Activated CD4-positive, alpha-beta memory T cell treated with anti-CD3 and anti-CD28 coated beads, Interleukin-2, amount 10 ng/mL, durations not matched to agents 7 days and 5 days (primary cell): ENCODE results near the gene CDK2. TPM values are rescaled to one million over a fixed set of nuclear protein-coding genes. Genes with fewer than 3 reads are reported as not detected.
"Not testable (repeated sequence)": the region's sequence is repeated elsewhere in the genome, so short reads cannot be mapped to it uniquely, and the experiment has no call there.

Experiments used
- CTCF ChIA-PET: fragments of 350-600 bp; sonication (Branson Sonifier 250); formaldehyde crosslinking; loops from one replicate; lab custom pipeline; 2021; ENCODE audit warnings: antibody characterized with exemption, inconsistent platforms; lab: Charles Lee
- POLR2A ChIA-PET: fragments of 350-600 bp; sonication (Branson Sonifier 250); formaldehyde crosslinking; loops from one replicate; lab custom pipeline; 2021; ENCODE audit warnings: antibody characterized with exemption; lab: Charles Lee
- DNase-seq: peaks from one replicate; pipeline ENCODE4 v3.0.0-alpha.2; 2020
- H3K27ac Mint-ChIP-seq: one replicate; pipeline ENCODE4 v1.8.0; 2021; ENCODE audit warnings: mild to moderate bottlenecking, mixed read lengths
- H3K27me3 Mint-ChIP-seq: one replicate; pipeline ENCODE4 v1.8.0; 2021; ENCODE audit warnings: mixed read lengths
- H3K36me3 Mint-ChIP-seq: one replicate; pipeline ENCODE4 v1.8.0; 2021; ENCODE audit warnings: low read depth, mixed read lengths
- H3K4me1 Mint-ChIP-seq: one replicate; pipeline ENCODE4 v1.8.0; 2021; ENCODE audit warnings: mixed read lengths
- H3K4me3 Mint-ChIP-seq: one replicate; pipeline ENCODE4 v1.8.0; 2021; ENCODE audit warnings: mild to moderate bottlenecking, mixed read lengths
- H3K9me3 Mint-ChIP-seq: one replicate; pipeline ENCODE4 v1.8.0; 2021; ENCODE audit warnings: mixed read lengths
- total RNA-seq, 2 experiments: library from RNA; stranded (reverse); gene quantifications; one replicate each; pipeline ENCODE4 v1.2.3, GENCODE V29; 2021

The CDK2 gene
- total RNA-seq, 2 experiments from 2014 or later: 88.9 to 98.9 TPM

GRCh38 chr12:55970775-55971174 lies 4.1 kb downstream of the CDK2 start:
- no peaks in the 10 kb centered on the region for H3K9me3 Mint-ChIP-seq
- H3K27ac Mint-ChIP-seq: peak overlapping the region; percentile 11
- H3K4me1 Mint-ChIP-seq: peaks cover 39% of the 10 kb centered on the region
- H3K27me3 Mint-ChIP-seq: no peaks in the 10 kb centered on the region
- ChIA-PET POLR2A (interaction anchor here (2.1 kb wide), 1 partner anchor 12 kb away, joined by 7 read pairs; no protein-coding TSS in a partner anchor), CTCF (no interaction called here)
- peaks cover 46% of the 10 kb centered on the region for H3K36me3 Mint-ChIP-seq
- DNase-seq: no peak
- no peak overlapping the region for H3K4me3 Mint-ChIP-seq

- no peaks in the 10 kb centered on the region for H3K27me3 Mint-ChIP-seq
- CTCF ChIA-PET: no interaction called here
- no peaks in the 10 kb centered on the region for H3K9me3 Mint-ChIP-seq
- no peak for DNase-seq
- H3K27ac Mint-ChIP-seq: no peak overlapping the region
- no peak overlapping the region for H3K4me3 Mint-ChIP-seq
- peaks cover 51% of the 10 kb centered on the region for H3K36me3 Mint-ChIP-seq
- POLR2A ChIA-PET: interaction anchor here (2.9 to 3.3 kb wide), 2 partner anchors 15 to 132 kb away, joined by 13 to 37 read pairs; partner anchors contain the start of gene PA2G4
- H3K4me1 Mint-ChIP-seq: peaks cover 36% of the 10 kb centered on the region
Measured at GRCh38 chr12:55972042-55972441, 5.4 kb downstream of the CDK2 start.

GRCh38 chr12:55972456-55972855 lies 5.8 kb downstream of the CDK2 start:
- Mint-ChIP-seq H3K4me3 (no peak overlapping the region), H3K27me3 (no peaks in the 10 kb centered on the region), H3K4me1 (peaks cover 38% of the 10 kb centered on the region), H3K9me3 (no peaks in the 10 kb centered on the region), H3K36me3 (peaks cover 50% of the 10 kb centered on the region), H3K27ac (no peak overlapping the region)
- ChIA-PET CTCF (no interaction called here), POLR2A (interaction anchor here (2.9 to 3.3 kb wide), 2 partner anchors 16 to 131 kb away, joined by 13 to 37 read pairs; partner anchors contain the start of gene PA2G4)
- no peak for DNase-seq

GRCh38 chr12:55972911-55973598 lies 6.4 kb downstream of the CDK2 start:
- Mint-ChIP-seq H3K36me3 (peaks cover 44% of the 10 kb centered on the region), H3K4me3 (no peak overlapping the region), H3K4me1 (peaks cover 35% of the 10 kb centered on the region), H3K9me3 (no peaks in the 10 kb centered on the region), H3K27ac (no peak overlapping the region), H3K27me3 (no peaks in the 10 kb centered on the region)
- peak; percentile 19 for DNase-seq
- ChIA-PET POLR2A (interaction anchor here (0.6 to 3.3 kb wide), 26 partner anchors 9 to 386 kb away, joined by 3 to 37 read pairs (median 10); partner anchors contain the start of genes CD63, CNPY2, DGKA and DNAJC14), CTCF (interaction anchor here (0.7 to 3.6 kb wide), 23 partner anchors 9 to 1648 kb away, joined by 3 to 26 read pairs (median 7); partner anchors contain the start of genes BLOC1S1, COPZ1, ERBB3 and ORMDL2)

- Mint-ChIP-seq H3K4me1 (peaks cover 28% of the 10 kb centered on the region), H3K9me3 (no peaks in the 10 kb centered on the region), H3K27me3 (no peaks in the 10 kb centered on the region), H3K4me3 (no peak within 1 kb of the TSS), H3K36me3 (peaks cover 41% of the 10 kb centered on the region), H3K27ac (no peak within 1 kb of the TSS)
- CTCF ChIA-PET: interaction anchor here (0.5 to 3.6 kb wide), 27 partner anchors 9 to 1649 kb away, joined by 3 to 26 read pairs (median 6); partner anchors contain the start of genes BLOC1S1, COPZ1, ERBB3 and ORMDL2
- POLR2A ChIA-PET: interaction anchor here (0.5 to 3.3 kb wide), 39 partner anchors 9 to 1537 kb away, joined by 3 to 37 read pairs (median 7); partner anchors contain the start of genes ANKRD52, CD63, CNPY2 and DGKA
- DNase-seq: peak; percentile 99
Measured at GRCh38 chr12:55973599-55974307, 7.1 kb downstream of the CDK2 start, which contains the start of gene RAB5B. Gene RAB5B, plus strand, starts transcription at chr12:55974078. Its CDS starts 12,883 bp downstream, at chr12:55986961.

GRCh38 chr12:55974308-55974730 lies 7.7 kb downstream of the CDK2 start:
- no peak overlapping the region for H3K27ac Mint-ChIP-seq
- no peak overlapping the region for H3K4me3 Mint-ChIP-seq
- DNase-seq: no peak
- peaks cover 28% of the 10 kb centered on the region for H3K4me1 Mint-ChIP-seq
- ChIA-PET CTCF (interaction anchor here (0.5 to 3.6 kb wide), 28 partner anchors 8 to 1649 kb away, joined by 3 to 26 read pairs (median 6); partner anchors contain the start of genes BLOC1S1, COPZ1, DNAJC14 and ERBB3), POLR2A (interaction anchor here (0.5 to 3.3 kb wide), 40 partner anchors 8 to 1536 kb away, joined by 3 to 37 read pairs (median 6); partner anchors contain the start of genes ANKRD52, CD63, CNPY2 and DGKA)
- H3K27me3 Mint-ChIP-seq: no peaks in the 10 kb centered on the region
- H3K9me3 Mint-ChIP-seq: no peaks in the 10 kb centered on the region
- H3K36me3 Mint-ChIP-seq: peaks cover 44% of the 10 kb centered on the region

GRCh38 chr12:55978393-55978792 lies 11.8 kb downstream of the CDK2 start:
- no peak for DNase-seq
- Mint-ChIP-seq H3K4me3 (no peak overlapping the region), H3K36me3 (peaks cover 38% of the 10 kb centered on the region), H3K9me3 (no peaks in the 10 kb centered on the region), H3K27me3 (no peaks in the 10 kb centered on the region), H3K27ac (no peak overlapping the region), H3K4me1 (peaks cover 18% of the 10 kb centered on the region)
- ChIA-PET POLR2A (no interaction called here), CTCF (interaction anchor here (0.6 kb wide), 1 partner anchor 63 kb away, joined by 3 read pairs; no protein-coding TSS in a partner anchor)

GRCh38 chr12:55979069-55979468 lies 12.4 kb downstream of the CDK2 start:
- Mint-ChIP-seq H3K27me3 (no peaks in the 10 kb centered on the region), H3K4me1 (peaks cover 18% of the 10 kb centered on the region), H3K9me3 (no peaks in the 10 kb centered on the region), H3K27ac (no peak overlapping the region), H3K4me3 (no peak overlapping the region), H3K36me3 (peaks cover 43% of the 10 kb centered on the region)
- ChIA-PET CTCF (no interaction called here), POLR2A (interaction anchor here (1.2 kb wide), 1 partner anchor 17 kb away, joined by 3 read pairs; no protein-coding TSS in a partner anchor)
- DNase-seq: no peak

GRCh38 chr12:55981882-55982281 lies 15.3 kb downstream of the CDK2 start:
- ChIA-PET CTCF (interaction anchor here (1.4 to 3.9 kb wide), 4 partner anchors 8 to 26 kb away, joined by 3 to 32 read pairs (median 8); partner anchors contain the start of gene RAB5B), POLR2A (interaction anchor here (1.7 to 2.0 kb wide), 2 partner anchors 8 to 14 kb away, joined by 4 to 15 read pairs; partner anchors contain the start of gene RAB5B)
- H3K27ac Mint-ChIP-seq, DNase-seq, H3K27me3 Mint-ChIP-seq, H3K4me1 Mint-ChIP-seq, H3K9me3 Mint-ChIP-seq, H3K4me3 Mint-ChIP-seq: not testable (repeated sequence)
- H3K36me3 Mint-ChIP-seq: peaks cover 33% of the 10 kb centered on the region

- Mint-ChIP-seq H3K4me1 (peaks cover 5% of the 10 kb centered on the region), H3K9me3 (no peaks in the 10 kb centered on the region), H3K4me3 (no peak overlapping the region), H3K27ac (no peak overlapping the region), H3K27me3 (no peaks in the 10 kb centered on the region), H3K36me3 (peaks cover 36% of the 10 kb centered on the region)
- ChIA-PET CTCF (interaction anchor here (0.6 to 3.9 kb wide), 7 partner anchors 9 to 229 kb away, joined by 3 to 32 read pairs (median 5); partner anchors contain the start of genes RAB5B and SUOX), POLR2A (interaction anchor here (0.7 to 2.0 kb wide), 4 partner anchors 8 to 54 kb away, joined by 3 to 15 read pairs (median 4); partner anchors contain the start of genes RAB5B and SUOX)
- DNase-seq: no peak
Measured at GRCh38 chr12:55982319-55982936, 15.8 kb downstream of the CDK2 start.

GRCh38 chr12:55983232-55983842 lies 16.7 kb downstream of the CDK2 start:
- CTCF ChIA-PET: interaction anchor here (0.6 to 3.9 kb wide), 7 partner anchors 10 to 1736 kb away, joined by 3 to 32 read pairs (median 5); partner anchors contain the start of genes RAB5B and SUOX
- H3K27ac Mint-ChIP-seq: no peak overlapping the region
- H3K4me1 Mint-ChIP-seq: peaks cover 2% of the 10 kb centered on the region
- POLR2A ChIA-PET: interaction anchor here (0.8 to 2.0 kb wide), 2 partner anchors 9 to 14 kb away, joined by 3 to 15 read pairs; partner anchors contain the start of genes RAB5B and SUOX
- H3K27me3 Mint-ChIP-seq: no peaks in the 10 kb centered on the region
- no peak for DNase-seq
- no peak overlapping the region for H3K4me3 Mint-ChIP-seq
- H3K36me3 Mint-ChIP-seq: peaks cover 39% of the 10 kb centered on the region
- H3K9me3 Mint-ChIP-seq: no peaks in the 10 kb centered on the region
